VCaP (cell line): ENCODE measurements around the gene XBP1.
A peak's percentile ranks its signal among the peaks of the same experiment; 100 is the strongest.
"Not testable (repeated sequence)": the region's sequence is repeated elsewhere in the genome, so short reads cannot be mapped to it uniquely, and the experiment has no call there.

Source experiments
- H3K27ac ChIP-seq: fragments of 450-650 bp; 2 replicates; pipeline ENCODE4 v1.5.1; 2017
- TF ChIP-seq, protein P1 (sequence below): fragments of 450-650 bp; conservative IDR thresholded peaks from 2 replicates; pipeline ENCODE4 v1.5.1; 2017; ENCODE audit warnings: mild to moderate bottlenecking, moderate library complexity

XBP1 gene

DNA sequence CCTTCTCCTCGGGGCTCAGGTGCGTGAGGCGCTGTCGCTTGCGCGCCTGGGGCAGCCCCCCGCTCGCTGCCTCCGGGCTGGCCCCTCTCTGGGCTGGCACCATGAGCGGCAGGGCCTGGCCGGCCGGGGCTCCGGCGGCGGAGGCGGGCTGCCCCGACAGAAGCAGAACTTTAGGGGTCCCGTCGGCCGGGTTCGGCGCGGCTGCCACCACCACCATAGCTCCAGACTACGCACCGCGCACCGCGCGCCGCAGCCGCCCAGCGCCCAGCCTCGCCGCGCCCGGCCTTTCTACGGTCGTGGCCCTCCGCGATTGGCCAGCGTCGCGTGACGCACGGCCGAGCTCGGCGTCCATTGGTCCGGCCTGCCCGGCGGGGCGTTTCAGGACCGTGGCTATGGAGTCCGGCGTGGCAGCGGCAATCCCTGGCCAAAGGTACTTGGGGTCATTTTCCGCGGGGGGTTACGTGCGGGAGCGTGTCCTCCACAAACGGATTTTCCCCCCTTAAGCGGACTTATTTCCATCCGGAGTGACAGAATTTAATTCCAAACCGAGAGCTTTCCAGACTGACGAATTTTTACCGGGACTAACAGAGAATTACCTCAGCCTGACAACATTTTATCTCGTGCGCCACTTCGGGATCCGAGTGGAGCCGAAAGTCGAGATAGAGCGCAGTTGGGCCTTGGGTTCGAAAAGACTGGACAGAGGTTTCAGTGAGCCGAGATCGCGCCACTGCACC lies at the start of gene XBP1:
XBP1 (minus strand) TSS at position 262 of the 734 bp plus-strand sequence.
- TF ChIP-seq, protein P1, sequence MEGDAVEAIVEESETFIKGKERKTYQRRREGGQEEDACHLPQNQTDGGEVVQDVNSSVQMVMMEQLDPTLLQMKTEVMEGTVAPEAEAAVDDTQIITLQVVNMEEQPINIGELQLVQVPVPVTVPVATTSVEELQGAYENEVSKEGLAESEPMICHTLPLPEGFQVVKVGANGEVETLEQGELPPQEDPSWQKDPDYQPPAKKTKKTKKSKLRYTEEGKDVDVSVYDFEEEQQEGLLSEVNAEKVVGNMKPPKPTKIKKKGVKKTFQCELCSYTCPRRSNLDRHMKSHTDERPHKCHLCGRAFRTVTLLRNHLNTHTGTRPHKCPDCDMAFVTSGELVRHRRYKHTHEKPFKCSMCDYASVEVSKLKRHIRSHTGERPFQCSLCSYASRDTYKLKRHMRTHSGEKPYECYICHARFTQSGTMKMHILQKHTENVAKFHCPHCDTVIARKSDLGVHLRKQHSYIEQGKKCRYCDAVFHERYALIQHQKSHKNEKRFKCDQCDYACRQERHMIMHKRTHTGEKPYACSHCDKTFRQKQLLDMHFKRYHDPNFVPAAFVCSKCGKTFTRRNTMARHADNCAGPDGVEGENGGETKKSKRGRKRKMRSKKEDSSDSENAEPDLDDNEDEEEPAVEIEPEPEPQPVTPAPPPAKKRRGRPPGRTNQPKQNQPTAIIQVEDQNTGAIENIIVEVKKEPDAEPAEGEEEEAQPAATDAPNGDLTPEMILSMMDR: no peak
- H3K27ac ChIP-seq: peak within 1 kb of the TSS; percentile 97

DNA sequence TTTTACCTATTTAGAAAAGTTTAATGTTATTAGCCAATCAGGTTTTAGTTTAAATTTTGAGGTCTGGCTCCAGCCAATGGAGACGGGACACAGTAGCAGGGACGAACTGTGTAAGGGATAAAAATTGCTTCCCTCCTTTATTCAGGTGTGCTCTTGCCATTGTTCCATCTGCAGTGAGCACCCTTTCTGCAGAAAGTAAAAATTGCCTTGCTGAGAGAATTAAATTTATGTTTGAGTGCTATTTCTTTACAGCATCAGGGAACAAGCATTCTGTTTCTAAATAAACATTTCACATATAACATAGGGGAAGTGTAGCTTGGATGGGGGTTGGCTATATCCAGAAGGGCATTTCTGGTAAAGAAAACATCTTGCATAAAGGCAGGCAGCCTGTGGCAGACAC lies 46.6 kb upstream of the XBP1 start:
- TF ChIP-seq, protein P1: no peak

DNA sequence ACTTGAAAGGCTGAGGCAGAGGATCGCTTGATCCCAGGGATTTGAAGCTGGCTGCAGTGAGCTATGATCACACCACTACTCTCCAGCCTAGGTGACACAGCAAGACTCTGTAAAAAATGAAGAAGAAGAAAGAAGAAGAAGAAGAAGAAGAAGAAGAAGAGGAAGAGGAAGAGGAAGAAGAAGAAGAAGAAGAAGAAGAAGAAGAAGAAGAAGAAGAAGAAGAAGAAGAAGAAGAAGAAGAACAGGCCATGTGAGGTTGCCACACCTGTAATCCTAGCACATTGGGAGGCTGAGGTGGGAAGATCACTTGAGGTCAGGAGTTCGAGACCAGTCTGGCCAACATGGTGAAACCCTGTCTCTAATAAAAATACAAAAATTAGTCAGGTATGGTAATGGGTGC lies 43.9 kb upstream of the XBP1 start:
- H3K27ac ChIP-seq: not testable (repeated sequence)

More for the DNA sequence above, 46.6 kb upstream of the XBP1 start:
- H3K27ac ChIP-seq: no peak overlapping the region

DNA sequence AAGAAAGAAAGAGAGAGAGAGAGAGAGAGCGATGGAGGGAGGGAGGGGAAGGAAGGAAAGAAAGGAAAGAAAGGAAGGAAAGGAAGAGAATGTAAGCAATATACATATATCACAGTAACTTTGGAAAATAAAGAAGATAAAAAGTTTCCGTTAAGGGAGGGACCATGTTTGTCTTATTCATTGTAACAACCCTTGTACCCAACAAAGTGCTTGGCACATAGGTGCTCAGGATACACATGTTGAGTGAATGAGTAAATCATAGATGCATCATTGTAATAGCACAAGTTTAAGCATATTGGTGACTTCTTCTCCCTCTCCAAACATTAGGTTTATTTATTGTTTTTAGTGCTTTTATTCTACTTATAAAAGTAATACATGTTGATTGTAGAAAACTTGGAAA lies 43.3 kb upstream of the XBP1 start:
- TF ChIP-seq, protein P1: no peak
- no peak overlapping the region for H3K27ac ChIP-seq

DNA sequence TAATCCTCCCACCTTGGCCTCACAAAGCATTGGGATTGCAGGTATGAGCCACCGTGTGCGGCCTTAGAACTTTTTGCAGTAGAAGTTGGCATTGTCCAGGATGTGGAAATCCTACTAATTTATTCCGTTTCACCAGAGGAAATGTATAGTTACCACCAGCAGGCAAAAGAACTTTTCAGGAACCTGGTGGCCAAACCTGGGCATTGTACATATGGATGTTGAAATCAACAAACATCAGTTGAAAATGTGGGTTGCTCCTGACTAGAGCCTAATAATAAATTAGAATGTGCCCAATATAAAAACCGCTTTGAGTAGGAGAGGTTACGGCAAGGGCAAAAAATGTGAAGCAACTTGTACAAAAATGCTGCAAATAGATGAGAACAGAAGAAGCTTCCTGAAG lies 40.7 kb upstream of the XBP1 start:
- no peak overlapping the region for H3K27ac ChIP-seq
- TF ChIP-seq, protein P1: no peak

DNA sequence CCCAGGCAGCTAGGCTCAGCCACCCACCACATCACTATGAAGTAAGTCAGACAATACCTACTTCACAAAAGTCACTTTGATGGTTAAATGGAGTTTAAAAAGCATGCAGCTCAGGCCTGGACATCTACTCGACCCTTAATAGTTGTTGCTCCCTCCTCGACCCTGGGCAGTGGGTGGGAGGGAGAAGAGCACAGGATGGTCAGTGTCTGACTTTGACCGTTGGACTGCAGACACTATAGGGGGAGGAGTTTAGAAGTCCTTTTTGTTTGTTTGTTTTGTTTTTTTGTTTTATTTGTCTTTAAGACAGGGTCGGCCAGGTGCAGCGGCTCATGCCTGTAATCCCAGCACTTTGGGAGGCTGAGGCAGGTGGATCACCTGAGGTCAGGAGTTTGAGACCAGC lies 38.6 kb upstream of the XBP1 start:
- TF ChIP-seq, protein P1: no peak
- no peak overlapping the region for H3K27ac ChIP-seq

DNA sequence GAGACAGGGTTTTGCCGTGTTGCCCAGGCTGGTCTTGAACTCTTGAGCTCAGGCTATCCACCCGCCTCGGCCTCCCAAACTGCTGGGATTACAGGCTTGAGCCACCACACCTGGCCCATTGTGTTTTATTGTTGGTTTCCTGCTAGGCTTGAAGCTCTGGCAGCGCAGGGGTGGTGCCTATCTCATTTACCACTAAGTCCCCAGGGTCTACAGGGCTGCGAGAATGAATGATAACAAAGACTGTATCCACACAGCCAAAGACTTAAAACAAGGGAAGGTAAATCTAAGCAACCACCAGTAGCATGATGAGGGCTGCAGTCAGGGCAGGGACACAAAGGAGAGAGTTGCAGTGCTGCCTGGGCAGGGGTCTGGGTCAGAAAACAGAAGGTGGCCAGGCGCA lies 37.3 kb upstream of the XBP1 start:
- TF ChIP-seq, protein P1: no peak

DNA sequence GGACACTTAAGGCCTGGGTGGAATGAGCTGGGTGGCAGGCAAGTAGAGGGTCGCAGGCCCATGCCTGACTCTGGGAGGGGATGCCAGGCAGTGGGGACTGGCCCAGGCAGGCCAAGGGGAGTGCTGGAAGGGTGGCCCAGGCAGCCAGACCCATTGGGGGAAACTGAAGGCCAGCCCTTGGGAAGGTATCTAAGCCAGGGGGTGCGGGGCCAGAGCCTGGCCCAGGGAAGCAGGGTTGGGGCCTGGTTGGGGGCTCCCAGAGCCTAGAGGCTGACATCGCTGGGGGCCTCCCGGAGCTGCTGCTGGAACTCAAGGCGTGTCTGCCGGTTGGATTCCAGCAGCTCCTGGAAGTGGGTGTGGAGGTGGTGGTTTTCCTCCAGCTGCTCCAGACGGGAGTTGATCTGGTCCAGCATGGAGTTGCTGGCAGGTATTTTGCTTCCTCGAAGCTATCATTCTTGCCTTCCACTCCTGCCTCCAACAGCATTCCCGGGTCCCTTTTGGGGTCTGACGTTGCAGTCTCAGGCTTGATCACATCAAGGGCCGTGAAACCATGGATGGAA lies 35.3 kb upstream of the XBP1 start:
- H3K27ac ChIP-seq: no peak overlapping the region
- TF ChIP-seq, protein P1: no peak

More for the DNA sequence above, 37.3 kb upstream of the XBP1 start:
- no peak overlapping the region for H3K27ac ChIP-seq
